Neural cell (in vitro differentiated cells): ENCODE measurements around the gene ZNF317. TPM values are rescaled to one million over a fixed set of nuclear protein-coding genes. Genes with fewer than 3 reads are reported as not detected.

Source experiments
- H2AFZ ChIP-seq: fragments of 200-600, 300-800 bp; sonication (generic), shearing (Covaris generic); 2 replicates; pipeline ENCODE4 v1.6.0; 2014; ENCODE audit warnings: low read depth, mild to moderate bottlenecking, antibody characterized with exemption, low read length, moderate library complexity
- H3F3A ChIP-seq: fragments of 200-600 bp; shearing (Covaris generic); 2 replicates; pipeline ENCODE4 v1.6.1; 2016; ENCODE audit warnings: mild to moderate bottlenecking, moderate library complexity, mixed read lengths, antibody characterized with exemption, low read length; ENCODE audit not compliant: insufficient read depth, poor library complexity, severe bottlenecking
- H3K27ac ChIP-seq: fragments of 200-600, 300-800 bp; sonication (generic), shearing (Covaris generic); 2 replicates; pipeline ENCODE4 v1.5.1; 2014; ENCODE audit warnings: mild to moderate bottlenecking, low read length, moderate library complexity
- H3K27me3 ChIP-seq: fragments of 300-800, 200-600 bp; sonication (generic), shearing (Covaris generic); 2 replicates; pipeline ENCODE4 v1.6.0; 2014; ENCODE audit warnings: mild to moderate bottlenecking, low read depth, low read length, moderate library complexity; ENCODE audit not compliant: insufficient read depth
- H3K36me3 ChIP-seq: fragments of 300-800, 200-600 bp; sonication (generic), shearing (Covaris generic); 2 replicates; pipeline ENCODE4 v1.5.1; 2014; ENCODE audit warnings: mild to moderate bottlenecking, antibody characterized with exemption, low read length, moderate library complexity; ENCODE audit not compliant: insufficient read depth
- H3K4me2 ChIP-seq: fragments of 300-800, 200-600 bp; sonication (generic), shearing (Covaris generic); 2 replicates; pipeline ENCODE4 v1.6.0; 2014; ENCODE audit warnings: mild to moderate bottlenecking, low read length
- H3K4me3 ChIP-seq: fragments of 300-800, 200-600 bp; sonication (generic), shearing (Covaris generic); 2 replicates; pipeline ENCODE4 v1.5.1; 2014; ENCODE audit warnings: mild to moderate bottlenecking, low read length, moderate library complexity
- H3K79me2 ChIP-seq: fragments of 200-600 bp; shearing (Covaris generic); replicated peaks from 2 replicates; pipeline ENCODE4 v1.6.0; 2014; ENCODE audit warnings: mild to moderate bottlenecking, low read length, moderate library complexity; ENCODE audit not compliant: insufficient read depth
- H3K9ac ChIP-seq: fragments of 300-800, 200-600 bp; sonication (generic), shearing (Covaris generic); 2 replicates; pipeline ENCODE4 v1.6.1; 2016; ENCODE audit warnings: mild to moderate bottlenecking, low read length, mixed read lengths
- H3K9me2 ChIP-seq: fragments of 200-600 bp; shearing (Covaris generic); 2 replicates; pipeline ENCODE4 v1.6.1; 2016; ENCODE audit warnings: mild to moderate bottlenecking, low read length, mixed read lengths; ENCODE audit not compliant: insufficient read depth
- H3K9me3 ChIP-seq: fragments of 200-600, 300-800 bp; sonication (generic), shearing (Covaris generic); 2 replicates; pipeline ENCODE4 v1.6.1; 2016; ENCODE audit warnings: mild to moderate bottlenecking, mixed run types, low read length, moderate library complexity, mixed read lengths
- H4K20me1 ChIP-seq: fragments of 200-600 bp; shearing (Covaris generic); 2 replicates; pipeline ENCODE4 v1.6.1; 2016; ENCODE audit warnings: mild to moderate bottlenecking, mixed run types; ENCODE audit not compliant: insufficient read depth
- CTCF ChIP-seq: fragments of 450-650 bp; IDR thresholded peaks from 2 replicates; pipeline ENCODE4 v1.5.1; 2014; ENCODE audit warnings: antibody characterized with exemption, mild to moderate bottlenecking, moderate library complexity; ENCODE audit not compliant: poor library complexity, severe bottlenecking
- EP300 ChIP-seq: fragments of 450-650 bp; conservative IDR thresholded peaks from 2 replicates; pipeline ENCODE4 v1.6.1; 2014; ENCODE audit warnings: antibody characterized with exemption, mild to moderate bottlenecking, moderate library complexity; ENCODE audit not compliant: poor library complexity, severe bottlenecking
- EZH2 ChIP-seq: fragments of 200-600, 300-800 bp; shearing (Covaris generic), sonication (generic); IDR thresholded peaks from 2 replicates; pipeline ENCODE4 v1.6.1; 2014; ENCODE audit warnings: antibody characterized with exemption, low read length, borderline replicate concordance, mild to moderate bottlenecking; ENCODE audit not compliant: insufficient read depth, poor library complexity, severe bottlenecking
- MXI1 ChIP-seq: fragments of 450-650 bp; conservative IDR thresholded peaks from 2 replicates; pipeline ENCODE4 v1.6.1; 2014; ENCODE audit warnings: antibody characterized with exemption, mild to moderate bottlenecking; ENCODE audit not compliant: poor library complexity, severe bottlenecking
- POLR2AphosphoS5 ChIP-seq: IDR thresholded peaks from 2 replicates; pipeline ENCODE4 v1.6.1; 2012
- RAD21 ChIP-seq: fragments of 450-650 bp; conservative IDR thresholded peaks from 2 replicates; pipeline ENCODE4 v1.6.1; 2014; ENCODE audit warnings: antibody characterized with exemption, mild to moderate bottlenecking, moderate library complexity
- REST ChIP-seq: IDR thresholded peaks from 2 replicates; pipeline ENCODE4 v1.6.1; 2012; ENCODE audit warnings: borderline replicate concordance
- SMC3 ChIP-seq: fragments of 450-650 bp; conservative IDR thresholded peaks from 2 replicates; pipeline ENCODE4 v1.6.1; 2014; ENCODE audit warnings: antibody characterized with exemption, mild to moderate bottlenecking, moderate library complexity; ENCODE audit not compliant: poor library complexity
- TAF1 ChIP-seq: IDR thresholded peaks from 2 replicates; pipeline ENCODE4 v1.6.1; 2012; ENCODE audit warnings: low read depth
- polyA plus RNA-seq: library from polyadenylated mRNA; depleted of rRNA; stranded (reverse); fragments of >200 nt; gene quantifications from 2 replicates; pipeline ENCODE4 v1.2.3, GENCODE V29; 2014

The ZNF317 gene
- polyA plus RNA-seq, 1 donor from 2014 or later, result 14.5 TPM

GRCh38 chr19:9144920-9145319, 4.7 kb downstream of the ZNF317 start:
- peaks cover 12% of the 10 kb centered on the region for H3K36me3 ChIP-seq

DNA sequence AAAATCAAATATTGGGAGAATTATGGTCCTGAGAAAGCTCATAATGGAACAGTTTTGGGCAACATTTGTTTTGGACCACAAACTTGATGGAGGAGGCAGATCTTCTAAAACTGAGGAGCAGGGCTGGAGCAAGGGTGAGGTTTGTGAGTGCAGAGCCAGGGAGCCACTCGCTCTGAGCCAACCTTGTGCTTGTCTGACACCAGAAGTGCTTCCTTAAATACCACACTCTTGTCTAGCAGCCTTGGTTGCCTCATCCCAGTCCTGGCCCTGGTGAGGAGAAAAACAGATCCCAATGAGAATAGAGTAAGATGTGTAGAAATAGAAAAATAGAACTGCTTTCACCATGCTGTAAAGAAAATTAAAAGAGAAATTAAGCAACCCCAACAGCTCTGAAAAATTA, 6.7 kb downstream of the ZNF317 start:
- no peaks in the 10 kb centered on the region for H3K9me2 ChIP-seq
- no peaks in the 10 kb centered on the region for H3F3A ChIP-seq
- no peak overlapping the region for H3K4me2 ChIP-seq
- H3K36me3 ChIP-seq, result peaks cover 12% of the 10 kb centered on the region
- H4K20me1 ChIP-seq, result no peaks in the 10 kb centered on the region
- no peaks in the 10 kb centered on the region for H3K27me3 ChIP-seq
- H3K9me3 ChIP-seq, result peaks cover 15% of the 10 kb centered on the region
- no peak overlapping the region for H3K4me3 ChIP-seq
- H3K9ac ChIP-seq, result no peak overlapping the region
- H2AFZ ChIP-seq, result no peak overlapping the region
- no peak overlapping the region for H3K27ac ChIP-seq
- H3K79me2 ChIP-seq, result peaks cover 77% of the 10 kb centered on the region
- no peak for TF ChIP-seq TAF1
- no peak for TF ChIP-seq MXI1
- TF ChIP-seq SMC3, result no peak
- TF ChIP-seq REST, result no peak
- TF ChIP-seq CTCF, result no peak
- no peak for TF ChIP-seq EZH2
- no peak for TF ChIP-seq POLR2AphosphoS5

More at GRCh38 chr19:9144920-9145319, 4.7 kb downstream of the ZNF317 start:
- no peaks in the 10 kb centered on the region for H3F3A ChIP-seq
- H3K4me2 ChIP-seq, result no peak overlapping the region
- H3K9ac ChIP-seq, result no peak overlapping the region
- H3K9me2 ChIP-seq, result no peaks in the 10 kb centered on the region
- no peaks in the 10 kb centered on the region for H4K20me1 ChIP-seq
- no peak overlapping the region for H3K27ac ChIP-seq
- H3K27me3 ChIP-seq, result no peaks in the 10 kb centered on the region
- H3K79me2 ChIP-seq, result peaks cover 90% of the 10 kb centered on the region
- H3K4me3 ChIP-seq, result no peak overlapping the region
- H2AFZ ChIP-seq, result no peak overlapping the region
- TF ChIP-seq RAD21 (no peak), MXI1 (no peak), SMC3 (no peak), EP300 (no peak), CTCF (no peak), POLR2AphosphoS5 (no peak), REST (no peak), TAF1 (no peak), EZH2 (no peak)
- H3K9me3 ChIP-seq, result peaks cover 7% of the 10 kb centered on the region
